ENCODE results near the gene PPP1R14C.

DNA sequence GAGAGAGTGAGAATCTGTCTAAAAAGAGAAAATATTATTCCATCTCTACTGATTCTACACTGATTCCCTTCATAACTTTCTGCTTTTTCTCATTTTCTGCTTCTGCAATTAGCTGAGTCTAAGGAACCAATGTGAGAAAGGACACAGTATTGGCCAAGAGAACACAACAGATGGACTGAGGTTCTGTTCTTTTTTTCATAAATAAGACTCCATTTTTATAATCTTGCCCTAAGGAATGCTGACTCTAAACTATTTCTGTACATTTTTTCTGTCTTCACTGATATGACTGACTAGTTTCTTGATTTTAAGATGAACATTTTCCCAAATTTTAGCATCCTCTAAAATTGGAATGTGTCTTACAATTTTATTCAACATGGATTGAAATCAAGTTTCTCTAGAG is 138.9 kb downstream of the PPP1R14C start:
- no peak for TF ChIP-seq EZH2 (IDR thresholded peaks at IDR 0.05)
- no peak for TF ChIP-seq FOXP2 (optimal IDR thresholded peaks at IDR 0.05; ENCODE audit: control extremely low read depth, extremely low read length, insufficient read depth)
- no peak for TF ChIP-seq POLR2AphosphoS5 (IDR thresholded peaks at IDR 0.05; ENCODE audit: borderline replicate concordance, low read depth, low read length)

Measured in SK-N-MC (cell line).